Measurements from ENCODE around the gene SAMMSON.

- no peak for TF ChIP-seq RAD21 (IDR thresholded peaks at IDR 0.05; ENCODE audit: insufficient read depth, low read depth, low read length)
- TF ChIP-seq BRCA1 (IDR thresholded peaks at IDR 0.05; ENCODE audit: low read depth, low read length) = no peak
- TF ChIP-seq RELA (IDR thresholded peaks at IDR 0.05; ENCODE audit: borderline replicate concordance, partially characterized antibody) = no peak
- no peak for TF ChIP-seq CHD2 (IDR thresholded peaks at IDR 0.05; ENCODE audit: borderline replicate concordance, low read depth, low read length)
Observed at GRCh38 chr3:70000563-70001081, 1.1 kb downstream of the SAMMSON start.

All from GM12878 (cell line).